ENCODE measurements around the gene FOXJ3.

The FOXJ3 gene

GRCh38 chr1:42135426-42135825 is 199.6 kb downstream of the FOXJ3 start:
- Histone ChIP-seq H3K4me1 (peaks cover 36% of the 10 kb centered on the region), H3K9me3 (no peaks in the 10 kb centered on the region), H3K4me2 (0 out of 2 replicates have a peak overlapping the region, but pooled peaks have one; percentile 3), H3K36me3 (no peaks in the 10 kb centered on the region), H4K20me1 (no peaks in the 10 kb centered on the region), H3K9ac (no peak overlapping the region), H3K4me3 (no peak overlapping the region), H3K27me3 (no peaks in the 10 kb centered on the region), H3K27ac (no peak overlapping the region)
- no peak for TF ChIP-seq Cebpa-rat (IDR thresholded peaks at IDR 0.05)

- Histone ChIP-seq H3K9me3 (no peaks in the 10 kb centered on the region), H3K36me3 (no peaks in the 10 kb centered on the region), H3K4me3 (no peak overlapping the region), H3K27ac (no peak overlapping the region), H4K20me1 (no peaks in the 10 kb centered on the region), H3K4me1 (peaks cover 36% of the 10 kb centered on the region), H3K4me2 (no peak overlapping the region), H3K9ac (no peak overlapping the region), H3K27me3 (no peaks in the 10 kb centered on the region)
- no peak for TF ChIP-seq Cebpa-rat (IDR thresholded peaks at IDR 0.05)
Measured at GRCh38 chr1:42133809-42134526, 201.1 kb downstream of the FOXJ3 start.

GRCh38 chr1:42133390-42133789 is 201.6 kb downstream of the FOXJ3 start:
- Histone ChIP-seq H3K4me3 (no peak overlapping the region), H3K9me3 (no peaks in the 10 kb centered on the region), H4K20me1 (no peaks in the 10 kb centered on the region), H3K27me3 (no peaks in the 10 kb centered on the region), H3K9ac (no peak overlapping the region), H3K27ac (no peak overlapping the region), H3K36me3 (no peaks in the 10 kb centered on the region), H3K4me2 (no peak overlapping the region), H3K4me1 (peaks cover 35% of the 10 kb centered on the region)
- TF ChIP-seq Cebpa-rat (IDR thresholded peaks at IDR 0.05) = no peak

GRCh38 chr1:42130061-42130660 is 204.9 kb downstream of the FOXJ3 start:
- peaks cover 10% of the 10 kb centered on the region for H3K4me1 ChIP-seq
- no peaks in the 10 kb centered on the region for H4K20me1 ChIP-seq
- H3K4me2 ChIP-seq = no peak overlapping the region
- H3K27ac ChIP-seq = no peak overlapping the region
- TF ChIP-seq Cebpa-rat (IDR thresholded peaks at IDR 0.05) = no peak
- H3K36me3 ChIP-seq = no peaks in the 10 kb centered on the region
- no peak overlapping the region for H3K4me3 ChIP-seq
- no peak overlapping the region for H3K9ac ChIP-seq
- no peaks in the 10 kb centered on the region for H3K9me3 ChIP-seq
- H3K27me3 ChIP-seq = no peaks in the 10 kb centered on the region

GRCh38 chr1:42128964-42129363 is 206.1 kb downstream of the FOXJ3 start:
- H3K36me3 ChIP-seq = no peaks in the 10 kb centered on the region

GRCh38 chr1:42128499-42128898 is 206.5 kb downstream of the FOXJ3 start:
- TF ChIP-seq Cebpa-rat (IDR thresholded peaks at IDR 0.05) = no peak
- no peak overlapping the region for H3K4me2 ChIP-seq
- H3K4me3 ChIP-seq = no peak overlapping the region
- H3K27me3 ChIP-seq = no peaks in the 10 kb centered on the region
- no peak overlapping the region for H3K27ac ChIP-seq
- no peaks in the 10 kb centered on the region for H4K20me1 ChIP-seq
- no peak overlapping the region for H3K9ac ChIP-seq
- no peaks in the 10 kb centered on the region for H3K36me3 ChIP-seq
- no peaks in the 10 kb centered on the region for H3K9me3 ChIP-seq
- H3K4me1 ChIP-seq = no peaks in the 10 kb centered on the region

More at GRCh38 chr1:42128964-42129363, 206.1 kb downstream of the FOXJ3 start:
- Histone ChIP-seq H3K4me2 (no peak overlapping the region), H4K20me1 (no peaks in the 10 kb centered on the region), H3K27ac (no peak overlapping the region), H3K9ac (no peak overlapping the region), H3K4me3 (no peak overlapping the region), H3K27me3 (no peaks in the 10 kb centered on the region), H3K9me3 (no peaks in the 10 kb centered on the region), H3K4me1 (peaks cover 2% of the 10 kb centered on the region; the same call in 1 of the 2 replicates)
- no peak for TF ChIP-seq Cebpa-rat (IDR thresholded peaks at IDR 0.05)

- no peak for TF ChIP-seq Cebpa-rat (IDR thresholded peaks at IDR 0.05)
- H3K36me3 ChIP-seq = no peaks in the 10 kb centered on the region
- H3K9ac ChIP-seq = no peak overlapping the region
- no peaks in the 10 kb centered on the region for H3K9me3 ChIP-seq
- no peak overlapping the region for H3K4me2 ChIP-seq
- no peak overlapping the region for H3K27ac ChIP-seq
- H4K20me1 ChIP-seq = no peaks in the 10 kb centered on the region
- H3K4me1 ChIP-seq = no peaks in the 10 kb centered on the region
- no peaks in the 10 kb centered on the region for H3K27me3 ChIP-seq
- no peak overlapping the region for H3K4me3 ChIP-seq
Measured at GRCh38 chr1:42127767-42128166, 207.3 kb downstream of the FOXJ3 start.

Measured in BLaER1 (cell line).